ENCODE results near the gene SSRP1.
"Not testable (repeated sequence)": the region's sequence is repeated elsewhere in the genome, so short reads cannot be mapped to it uniquely, and the experiment has no call there.

SSRP1 gene

DNA sequence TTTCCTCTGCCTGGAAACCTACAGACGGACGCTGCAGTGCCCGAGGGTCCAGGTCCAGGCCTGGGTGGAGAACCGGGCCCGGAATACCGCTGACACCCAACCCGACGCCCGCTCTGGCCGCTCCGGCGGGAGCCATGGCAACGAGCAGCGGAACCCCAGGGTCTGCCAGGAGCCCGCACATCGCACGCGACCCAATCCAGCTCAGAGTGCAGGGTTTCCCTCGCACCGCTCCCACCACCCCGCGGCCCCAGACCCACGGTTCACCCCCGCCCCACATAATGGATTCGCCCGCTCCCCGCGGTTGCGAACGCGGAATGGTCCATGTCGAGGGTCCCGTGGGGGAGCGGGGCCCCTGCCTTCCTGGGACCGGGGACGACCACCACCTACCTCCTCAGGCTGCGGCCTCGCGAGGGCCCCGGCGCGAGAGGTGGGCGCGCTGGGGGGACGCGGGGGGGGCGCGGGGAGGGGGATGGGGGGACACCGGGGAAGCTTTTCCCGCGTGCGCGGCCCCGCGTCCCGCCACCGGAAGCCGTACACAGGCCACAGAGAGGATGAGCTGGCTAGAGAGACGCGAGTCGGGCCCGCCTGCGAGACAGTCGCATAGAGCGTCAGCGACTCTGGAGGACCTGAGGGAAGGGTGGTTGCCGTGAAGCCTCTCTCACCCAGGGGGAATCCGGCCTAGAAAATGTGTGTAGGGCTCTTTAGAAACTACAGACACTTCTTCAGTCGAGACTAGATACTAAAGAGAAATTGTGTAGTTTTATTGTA, at the start of gene SSRP1:
Gene SSRP1, minus strand, starts transcription at position 550 of the 768 bp plus-strand sequence. CDS start 771 bp downstream, outside the sequence.
- no peak for FAIRE-seq
- DNase-seq (ENCODE audit: low spot score) = peak; percentile 94

DNA sequence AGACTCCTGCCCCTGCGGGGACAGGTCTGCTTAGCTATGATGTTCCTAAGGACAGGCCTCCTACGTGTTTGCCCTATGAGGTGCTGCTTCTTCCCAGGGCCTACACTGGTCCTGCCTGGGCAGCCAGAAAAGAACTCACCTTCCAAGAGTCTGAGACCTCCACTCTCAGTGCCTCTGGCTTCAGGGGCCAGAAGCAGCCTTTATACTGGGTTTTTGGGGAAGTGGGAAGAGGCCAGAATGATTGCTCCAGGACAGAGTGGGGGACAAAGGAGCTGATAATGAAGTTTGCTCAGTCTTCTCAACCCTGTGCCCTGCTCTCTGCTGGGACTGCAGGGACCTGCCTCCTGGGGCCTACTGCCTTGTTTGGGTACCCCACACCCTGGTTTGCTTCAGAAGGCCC, 45.3 kb upstream of the SSRP1 start, which contains the start of gene PRG3:
Gene PRG3, minus strand, starts transcription at position 176 of the 400 bp plus-strand sequence. CDS start 442 bp downstream, outside the sequence.
- FAIRE-seq = no peak
- DNase-seq (ENCODE audit: low spot score) = no peak

DNA sequence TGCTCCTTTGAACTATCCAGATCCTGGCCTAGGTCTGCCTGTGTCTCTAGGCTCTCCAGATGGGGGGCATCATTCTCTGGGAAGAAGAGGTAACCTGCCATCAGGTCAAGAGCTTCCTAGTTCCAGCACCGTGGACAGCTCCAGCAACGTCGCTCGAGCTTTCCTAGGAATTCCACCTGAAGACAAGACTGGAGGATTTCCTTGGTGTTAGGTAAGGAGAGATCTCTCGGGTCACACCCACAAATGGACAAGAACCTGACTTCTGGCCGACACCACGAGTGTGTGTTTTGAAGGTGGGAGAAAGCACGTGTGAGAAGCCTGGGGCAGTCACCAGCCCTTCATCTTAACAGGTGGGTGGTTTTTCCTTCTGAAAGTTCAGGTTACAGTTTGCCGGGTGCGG, 44.0 kb upstream of the SSRP1 start:
- no peak for FAIRE-seq
- peak; percentile 53 for DNase-seq (ENCODE audit: low spot score)

DNA sequence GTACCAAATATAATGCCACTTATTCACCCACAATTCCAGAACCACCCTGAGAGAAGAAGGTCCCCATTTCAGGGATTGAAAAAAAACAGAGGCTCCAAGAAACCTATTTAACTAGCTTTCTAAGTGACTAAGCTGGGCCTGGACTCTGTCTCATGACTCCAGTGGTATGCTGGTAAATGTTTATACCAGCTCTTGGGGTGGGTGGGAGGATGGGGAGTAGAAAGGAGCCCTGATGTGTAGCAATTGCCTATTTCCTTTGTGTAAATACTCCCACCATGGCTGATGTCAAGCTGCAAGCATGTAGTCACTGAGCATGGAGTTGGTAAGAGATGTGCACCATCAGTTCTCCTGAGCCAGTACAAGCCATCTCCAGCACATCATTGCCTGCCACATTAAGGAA, 42.5 kb upstream of the SSRP1 start:
- no peak for FAIRE-seq
- no peak for DNase-seq (ENCODE audit: low spot score)

DNA sequence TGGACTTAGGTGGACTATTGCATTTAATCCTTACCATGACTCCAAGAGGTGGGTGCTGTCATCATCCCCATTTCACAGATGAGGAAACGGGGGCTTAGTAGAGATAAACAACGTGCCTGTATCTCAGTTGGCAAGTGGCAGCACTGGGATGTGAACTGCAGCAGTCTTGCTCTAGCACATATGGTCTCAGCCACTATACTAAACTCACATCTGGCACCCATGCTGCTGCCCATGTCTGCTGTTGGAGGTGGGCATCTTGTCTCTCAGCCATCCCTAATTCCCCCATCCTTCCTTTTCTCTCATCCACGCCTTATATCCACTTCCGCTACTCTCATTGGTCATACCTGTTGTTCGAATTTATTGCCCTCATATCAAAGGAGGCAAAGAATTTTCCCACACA, 41.4 kb upstream of the SSRP1 start:
- FAIRE-seq (peak; percentile 77), DNase-seq (ENCODE audit: low spot score) (no peak)

DNA sequence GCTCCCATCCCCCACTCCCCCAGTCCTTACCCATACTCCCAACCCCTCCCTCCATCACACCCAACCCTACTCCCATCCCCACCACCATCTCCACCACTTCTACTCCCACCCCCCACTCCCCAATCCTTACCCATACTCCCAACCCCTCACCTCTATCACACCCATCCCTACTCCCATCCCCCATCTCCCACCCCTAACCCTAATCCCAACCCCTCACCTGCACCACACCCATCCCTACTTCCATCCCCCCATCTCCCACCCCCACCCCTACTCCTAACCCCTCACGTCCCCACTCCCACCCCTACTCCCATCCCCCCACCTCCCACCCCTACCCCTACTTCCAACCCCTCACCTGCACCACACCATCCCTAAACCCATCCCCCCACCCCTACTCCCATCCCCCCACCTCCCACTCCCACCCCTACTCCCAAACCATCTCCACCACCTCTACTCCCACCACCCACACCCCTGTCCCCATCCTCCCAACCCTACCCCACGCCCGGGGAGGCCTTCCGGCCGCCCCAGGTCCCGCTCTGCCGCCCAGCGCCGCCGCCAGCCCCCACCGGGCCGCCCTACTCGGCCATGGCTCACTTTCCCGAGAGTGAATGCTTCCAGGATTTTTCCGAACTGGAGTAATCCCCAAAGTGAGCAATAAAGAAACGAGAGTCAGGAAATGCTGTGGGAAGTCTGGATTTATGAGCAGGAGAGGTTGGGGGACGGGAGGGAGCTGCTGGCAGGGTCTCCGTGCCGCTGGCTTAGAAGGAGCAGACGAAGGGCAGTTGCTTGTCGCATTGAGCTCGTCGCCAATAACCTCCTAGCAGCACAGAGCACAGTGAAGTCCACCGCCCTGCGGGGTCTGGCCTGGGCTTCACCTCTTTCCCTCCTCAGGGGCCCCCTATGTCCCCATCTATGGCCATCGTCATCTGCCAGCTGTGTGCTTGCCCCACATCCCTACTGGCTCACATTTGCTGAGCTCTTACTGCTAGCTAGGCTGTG, 40.7 kb upstream of the SSRP1 start:
- DNase-seq (ENCODE audit: low spot score) (no peak), FAIRE-seq (peak; percentile 20)

GRCh38 chr11:57375490-57375889, 39.8 kb upstream of the SSRP1 start:
- no peak for FAIRE-seq

DNA sequence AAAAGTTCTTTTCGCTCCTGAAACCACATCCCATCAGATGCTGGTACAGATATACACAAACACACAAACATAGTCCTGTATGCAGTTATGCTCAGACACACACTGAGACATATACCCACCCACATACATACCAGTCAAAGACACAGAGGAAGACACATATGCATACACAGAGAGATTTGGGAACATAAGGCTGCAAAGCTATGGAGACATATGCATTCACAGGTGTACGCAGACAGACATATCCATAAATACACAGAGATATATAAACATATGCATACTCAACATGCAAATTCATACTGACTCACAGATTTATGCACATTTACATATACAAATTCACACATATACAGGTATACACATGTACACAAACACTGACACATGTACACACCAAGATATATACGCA, 39.3 kb upstream of the SSRP1 start:
- DNase-seq (ENCODE audit: low spot score) (no peak), FAIRE-seq (peak; percentile 59)

More at GRCh38 chr11:57375490-57375889, 39.8 kb upstream of the SSRP1 start:
- DNase-seq (ENCODE audit: low spot score) = no peak

DNA sequence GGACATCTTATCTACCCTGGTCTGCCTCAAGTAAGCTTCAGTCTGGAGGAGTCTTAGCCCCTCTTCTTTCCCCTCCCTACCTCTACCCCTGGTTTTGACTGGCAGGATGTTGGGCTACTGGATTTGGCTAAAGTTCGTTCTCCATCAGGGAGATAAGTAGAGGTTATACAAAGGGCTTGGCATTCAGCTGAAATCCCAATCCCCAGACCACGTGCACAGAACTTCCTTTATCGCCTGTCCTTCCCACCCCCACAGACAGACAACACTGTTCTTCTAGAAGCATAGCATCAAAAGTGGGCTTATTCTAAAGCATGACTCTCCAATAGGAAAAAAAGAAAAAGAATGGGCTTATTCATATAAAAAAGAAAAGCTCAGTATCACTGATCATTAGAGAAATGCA, 37.5 kb upstream of the SSRP1 start:
- DNase-seq (ENCODE audit: low spot score) = no peak
- FAIRE-seq = no peak

- FAIRE-seq (no peak), DNase-seq (ENCODE audit: low spot score) (no peak)
These were observed 35.2 kb upstream of the SSRP1 start for GRCh38 chr11:57370941-57371340.

GRCh38 chr11:57370251-57370650, 34.6 kb upstream of the SSRP1 start:
- no peak for FAIRE-seq
- no peak for DNase-seq (ENCODE audit: low spot score)

DNA sequence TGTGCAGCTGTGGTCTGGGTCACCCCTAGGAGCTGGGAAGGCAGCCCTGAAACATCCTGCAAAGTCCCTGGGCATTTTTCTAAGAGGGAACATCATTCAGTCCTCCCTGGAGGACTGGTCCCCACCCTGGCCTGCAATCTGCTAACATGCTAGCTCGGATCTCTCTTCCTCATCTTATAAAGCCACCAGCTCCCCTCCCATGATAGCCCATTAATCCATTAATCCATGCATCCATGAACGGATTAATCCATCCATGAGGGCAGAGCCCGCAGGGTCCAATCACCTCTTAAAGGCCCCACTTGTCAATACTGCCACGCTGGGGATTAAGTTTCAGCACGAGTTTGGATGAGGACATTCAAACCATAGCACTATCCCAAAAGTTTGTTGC, 33.1 kb upstream of the SSRP1 start:
- FAIRE-seq = no peak

DNA sequence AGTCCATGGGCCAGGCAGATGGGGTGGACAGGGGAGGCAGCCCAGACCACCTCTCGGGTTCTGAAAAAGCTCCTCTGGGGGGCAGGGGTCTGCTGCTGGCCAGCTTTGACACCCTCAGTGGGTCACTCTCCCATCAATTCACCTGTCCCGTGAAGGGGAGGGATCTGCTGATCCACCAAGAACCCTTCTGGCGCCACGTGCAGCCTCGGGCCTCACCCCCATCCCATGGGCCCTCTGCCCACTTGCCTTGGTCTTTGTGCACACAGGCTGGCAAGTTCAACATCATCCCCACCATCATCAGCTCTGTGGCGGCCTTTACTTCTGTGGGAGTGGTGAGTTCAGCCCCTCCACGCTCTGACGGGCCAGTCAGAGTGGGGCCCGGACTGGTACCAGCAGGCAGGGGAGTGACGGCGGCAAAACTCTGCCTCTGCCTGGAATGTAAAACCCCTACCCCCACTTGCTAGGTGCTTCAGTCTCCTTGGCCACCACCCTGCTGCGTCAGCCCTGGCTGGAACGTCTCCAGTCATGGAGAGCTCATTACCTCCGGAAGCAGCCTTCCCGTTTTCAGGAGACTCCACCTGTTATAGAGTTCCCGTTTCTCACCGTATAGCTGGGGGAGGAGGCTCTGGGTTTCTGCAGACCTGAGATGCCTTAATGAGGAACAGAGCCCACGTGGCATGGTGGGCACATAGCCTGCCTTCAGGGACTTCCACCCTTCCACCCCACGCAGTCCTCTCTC, 32.6 kb upstream of the SSRP1 start:
- DNase-seq (ENCODE audit: low spot score) (no peak), FAIRE-seq (no peak)

More for the DNA sequence above, 33.1 kb upstream of the SSRP1 start:
- DNase-seq (ENCODE audit: low spot score) = no peak

- DNase-seq (ENCODE audit: low spot score) (no peak), FAIRE-seq (no peak)
These were observed 29.4 kb upstream of the SSRP1 start for GRCh38 chr11:57364851-57365660.

DNA sequence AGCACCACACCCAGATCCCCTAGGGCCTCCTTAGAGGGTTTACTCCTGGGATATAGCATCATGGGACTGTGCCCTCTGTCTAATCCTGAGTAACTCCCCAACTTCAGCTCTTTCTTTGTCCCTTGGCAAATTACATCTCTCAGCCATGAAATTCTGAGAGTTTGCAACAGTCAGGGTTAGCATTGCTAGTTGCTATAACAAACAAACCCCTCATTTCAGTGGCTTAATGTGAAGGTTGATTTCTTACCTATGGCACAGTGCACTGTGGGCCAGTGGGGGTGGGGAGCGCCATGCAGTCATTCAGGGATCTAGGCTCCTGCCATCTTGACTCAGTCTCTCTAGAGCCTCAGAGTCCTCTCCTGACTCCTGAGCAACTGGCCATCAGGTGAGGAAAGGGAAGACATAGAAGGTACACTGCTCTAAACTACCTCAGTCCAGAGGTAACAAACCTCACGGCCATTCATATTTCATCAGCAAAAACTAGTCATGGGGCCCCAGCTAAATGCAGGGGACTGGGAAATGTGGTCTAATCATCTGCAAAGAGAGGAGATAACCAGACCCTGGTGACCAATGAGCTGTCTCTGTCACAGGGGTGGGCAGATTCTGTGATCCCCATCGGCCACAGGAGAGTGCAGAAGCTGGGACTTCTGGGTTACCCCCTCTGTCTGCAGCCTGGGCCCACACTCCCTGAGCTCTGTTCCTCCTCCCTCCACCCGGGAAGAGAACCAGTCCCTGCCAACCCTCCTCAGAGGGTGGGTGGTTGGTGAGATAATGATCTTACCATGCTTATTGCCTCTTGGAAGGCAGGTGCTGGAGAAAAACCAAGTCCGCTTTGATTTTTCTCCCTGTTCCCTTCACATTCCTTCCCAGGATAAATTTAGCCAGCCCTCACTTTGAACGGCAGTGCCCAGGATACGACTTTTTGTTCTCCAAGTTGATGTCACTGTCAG, 27.7 kb upstream of the SSRP1 start:
- FAIRE-seq (no peak), DNase-seq (ENCODE audit: low spot score) (no peak)

- no peak for FAIRE-seq
These were observed 26.2 kb upstream of the SSRP1 start for GRCh38 chr11:57361926-57362325.

GRCh38 chr11:57361420-57361819, 25.7 kb upstream of the SSRP1 start:
- FAIRE-seq; DNase-seq (ENCODE audit: low spot score): not testable (repeated sequence)

More at GRCh38 chr11:57361926-57362325, 26.2 kb upstream of the SSRP1 start:
- DNase-seq (ENCODE audit: low spot score) = no peak

- no peak for FAIRE-seq
- DNase-seq (ENCODE audit: low spot score) = no peak
These were observed 25.3 kb upstream of the SSRP1 start for GRCh38 chr11:57360991-57361390.

Data from urothelium cell line (cell line).